ENCODE results near the gene XAB2. TPM values are rescaled to one million over a fixed set of nuclear protein-coding genes. Genes with fewer than 3 reads are reported as not detected.

Gene XAB2
- total RNA-seq: 10 to 100 TPM; 34.5 to 36.3 TPM

- H3K9me3 ChIP-seq: no peaks in the 10 kb centered on the region
- peak; percentile 25 to 80 (median 72) for TF ChIP-seq POLR2A (IDR thresholded peaks at IDR 0.05)
- TF ChIP-seq CTCF (IDR thresholded peaks at IDR 0.05): no peak
- H3K4me1 ChIP-seq: peaks cover 32% of the 10 kb centered on the region
- peaks cover 0 to 4% of the 10 kb centered on the region in 2 donors for H3K36me3 ChIP-seq (replicated peaks in 1 of 2; ENCODE audit: insufficient read depth in 1 of 2, low read depth in 2 of 2)
- no peaks in the 10 kb centered on the region for H3K27me3 ChIP-seq
- peak; percentile 97 to 99 (median 98) for DNase-seq
- peak; percentile 99 for ATAC-seq
- H3K27ac ChIP-seq: peak within 1 kb of the TSS; percentile 62 to 85 (median 76)
- peak within 1 kb of the TSS; percentile 90 to 91 for H3K4me3 ChIP-seq
- 0% methylated on average over 18 to 40 of the region's 40 CpGs for WGBS, 2 donors
- intact Hi-C loops (cut with DNase I): no loop called here
Measured at GRCh38 chr19:7629347-7630054, at the start of gene XAB2, which contains the start of gene PET100. TSS of gene XAB2 (minus strand) at chr19:7629545. CDS start at chr19:7629527, 18 bp downstream. TSS of gene PET100 (plus strand) at chr19:7629793. CDS start at chr19:7629834, 41 bp downstream.

- no peak for ATAC-seq
- no peaks in the 10 kb centered on the region for H3K9me3 ChIP-seq
- no peaks in the 10 kb centered on the region for H3K27me3 ChIP-seq
- TF ChIP-seq POLR2A (IDR thresholded peaks at IDR 0.05) (no peak), CTCF (IDR thresholded peaks at IDR 0.05) (no peak)
- no peak overlapping the region for H3K27ac ChIP-seq
- intact Hi-C loops (cut with DNase I): loop anchor here (5.0 kb wide), 1 partner anchor 110 kb away; no protein-coding TSS in a partner anchor
- H3K4me1 ChIP-seq: peaks cover 18% of the 10 kb centered on the region
- H3K4me3 ChIP-seq: no peak overlapping the region
- H3K36me3 ChIP-seq (replicated peaks in 1 of 2; ENCODE audit: insufficient read depth in 1 of 2, low read depth in 2 of 2): peaks cover 0 to 2% of the 10 kb centered on the region in 2 donors
- DNase-seq: no peak
- WGBS, 2 donors: 38 to 42% methylated on average over 11 to 12 of the region's 12 CpGs
Measured at GRCh38 chr19:7677669-7678311, 48.4 kb upstream of the XAB2 start.

- peak within 1 kb of the TSS in 1 of 4 donors; percentile 9 for H3K27ac ChIP-seq
- TF ChIP-seq POLR2A (IDR thresholded peaks at IDR 0.05) (no peak), CTCF (IDR thresholded peaks at IDR 0.05) (no peak)
- H3K9me3 ChIP-seq: no peaks in the 10 kb centered on the region
- intact Hi-C loops (cut with DNase I): loop anchor here (5.0 kb wide), 1 partner anchor 110 kb away; no protein-coding TSS in a partner anchor
- DNase-seq (peak in 1 of 4 donors; percentile 31), ATAC-seq (no peak)
- no peak within 1 kb of the TSS for H3K4me3 ChIP-seq
- no peaks in the 10 kb centered on the region for H3K36me3 ChIP-seq (replicated peaks in 1 of 2; ENCODE audit: insufficient read depth in 1 of 2, low read depth in 2 of 2)
- peaks cover 11% of the 10 kb centered on the region for H3K4me1 ChIP-seq
- 32% methylated on average over 7 to 10 of the region's 10 CpGs for WGBS, 2 donors
- no peaks in the 10 kb centered on the region for H3K27me3 ChIP-seq
Measured at GRCh38 chr19:7676854-7677253, 47.5 kb upstream of the XAB2 start, which contains the start of gene MCEMP1. TSS of gene MCEMP1 (plus strand) at chr19:7677090. CDS start at chr19:7677121, 31 bp downstream.

GRCh38 chr19:7676376-7676775 is 47.0 kb upstream of the XAB2 start:
- ATAC-seq: no peak
- H3K27me3 ChIP-seq: no peaks in the 10 kb centered on the region
- no peaks in the 10 kb centered on the region for H3K36me3 ChIP-seq (replicated peaks in 1 of 2; ENCODE audit: insufficient read depth in 1 of 2, low read depth in 2 of 2)
- intact Hi-C loops (cut with DNase I): loop anchor here (5.0 kb wide), 1 partner anchor 109 kb away; no protein-coding TSS in a partner anchor
- peaks cover 6% of the 10 kb centered on the region for H3K4me1 ChIP-seq
- H3K4me3 ChIP-seq: no peak overlapping the region
- H3K9me3 ChIP-seq: no peaks in the 10 kb centered on the region
- TF ChIP-seq POLR2A (IDR thresholded peaks at IDR 0.05) (no peak), CTCF (IDR thresholded peaks at IDR 0.05) (no peak)
- peak overlapping the region in 1 of 4 donors; percentile 9 for H3K27ac ChIP-seq
- DNase-seq: peak in 1 of 4 donors; percentile 40
- WGBS, 2 donors: 27 to 28% methylated on average over 6 to 7 of the region's 7 CpGs
